ENCODE data around the gene DYNC1I2.
"Not testable (repeated sequence)": the region's sequence is repeated elsewhere in the genome, so short reads cannot be mapped to it uniquely, and the experiment has no call there.

- TF ChIP-seq EZH2 (IDR thresholded peaks at IDR 0.05; ENCODE audit: insufficient read depth, poor library complexity, severe bottlenecking); EZH2phosphoT487 (IDR thresholded peaks at IDR 0.05; ENCODE audit: insufficient read depth, low read depth): not testable (repeated sequence)
These were observed 87.3 kb downstream of the DYNC1I2 start for GRCh38 chr2:171774581-171774980.

All from GM23248 (cell line).